ENCODE measurements around the gene KCP. TPM values are rescaled to one million over a fixed set of nuclear protein-coding genes. Genes with fewer than 3 reads are reported as not detected.
A peak's percentile ranks its signal among the peaks of the same experiment; 100 is the strongest.

Gene KCP
- total RNA-seq, 1 donor, result 1.1 TPM

GRCh38 chr7:128882134-128882533, 28.4 kb downstream of the KCP start:
- Histone ChIP-seq H3K79me2 (ENCODE audit: insufficient read depth, low read length) (no peaks in the 10 kb centered on the region), H3K9me3 (ENCODE audit: low read depth, low read length) (no peaks in the 10 kb centered on the region), H2AFZ (ENCODE audit: low read length) (no peak overlapping the region), H3K27me3 (ENCODE audit: insufficient read depth, low read length) (no peaks in the 10 kb centered on the region), H3K36me3 (ENCODE audit: insufficient read depth, low read length) (no peaks in the 10 kb centered on the region), H3K27ac (ENCODE audit: low read depth, low read length) (no peak overlapping the region), H3K4me1 (ENCODE audit: insufficient read depth, low read length) (no peaks in the 10 kb centered on the region), H3K4me3 (ENCODE audit: insufficient read depth, low read length) (no peak overlapping the region), H3K4me2 (ENCODE audit: insufficient read depth, low read length) (no peak overlapping the region), H4K20me1 (ENCODE audit: insufficient read depth, low read length) (no peaks in the 10 kb centered on the region)
- TF ChIP-seq CTCF (IDR thresholded peaks at IDR 0.05; ENCODE audit: extremely low read depth, low read depth, low read length), result no peak
- peak; percentile 66 for DNase-seq (ENCODE audit: insufficient read length, low spot score, missing footprints)

GRCh38 chr7:128881458-128882125, 28.9 kb downstream of the KCP start:
- Histone ChIP-seq H3K4me2 (ENCODE audit: insufficient read depth, low read length) (no peak overlapping the region), H3K4me3 (ENCODE audit: insufficient read depth, low read length) (no peak overlapping the region), H3K4me1 (ENCODE audit: insufficient read depth, low read length) (no peaks in the 10 kb centered on the region), H3K79me2 (ENCODE audit: insufficient read depth, low read length) (no peaks in the 10 kb centered on the region), H3K36me3 (ENCODE audit: insufficient read depth, low read length) (no peaks in the 10 kb centered on the region), H3K27me3 (ENCODE audit: insufficient read depth, low read length) (no peaks in the 10 kb centered on the region), H4K20me1 (ENCODE audit: insufficient read depth, low read length) (no peaks in the 10 kb centered on the region), H3K9me3 (ENCODE audit: low read depth, low read length) (no peaks in the 10 kb centered on the region), H3K27ac (ENCODE audit: low read depth, low read length) (no peak overlapping the region), H2AFZ (ENCODE audit: low read length) (no peak overlapping the region)
- peak; percentile 65 for DNase-seq (ENCODE audit: insufficient read length, low spot score, missing footprints)
- no peak for TF ChIP-seq CTCF (IDR thresholded peaks at IDR 0.05; ENCODE audit: extremely low read depth, low read depth, low read length)

GRCh38 chr7:128880791-128881457, 29.6 kb downstream of the KCP start:
- Histone ChIP-seq H4K20me1 (ENCODE audit: insufficient read depth, low read length) (no peaks in the 10 kb centered on the region), H2AFZ (ENCODE audit: low read length) (no peak overlapping the region), H3K9me3 (ENCODE audit: low read depth, low read length) (no peaks in the 10 kb centered on the region), H3K27ac (ENCODE audit: low read depth, low read length) (no peak overlapping the region), H3K36me3 (ENCODE audit: insufficient read depth, low read length) (no peaks in the 10 kb centered on the region), H3K4me3 (ENCODE audit: insufficient read depth, low read length) (no peak overlapping the region), H3K79me2 (ENCODE audit: insufficient read depth, low read length) (no peaks in the 10 kb centered on the region), H3K27me3 (ENCODE audit: insufficient read depth, low read length) (no peaks in the 10 kb centered on the region), H3K4me1 (ENCODE audit: insufficient read depth, low read length) (no peaks in the 10 kb centered on the region), H3K4me2 (ENCODE audit: insufficient read depth, low read length) (no peak overlapping the region)
- DNase-seq (ENCODE audit: insufficient read length, low spot score, missing footprints), result peak; percentile 51
- no peak for TF ChIP-seq CTCF (IDR thresholded peaks at IDR 0.05; ENCODE audit: extremely low read depth, low read depth, low read length)

- no peaks in the 10 kb centered on the region for H4K20me1 ChIP-seq (ENCODE audit: insufficient read depth, low read length)
- H3K36me3 ChIP-seq (ENCODE audit: insufficient read depth, low read length), result no peaks in the 10 kb centered on the region
- no peaks in the 10 kb centered on the region for H3K79me2 ChIP-seq (ENCODE audit: insufficient read depth, low read length)
- TF ChIP-seq CTCF (IDR thresholded peaks at IDR 0.05; ENCODE audit: extremely low read depth, low read depth, low read length), result peak; percentile 67
- H3K4me1 ChIP-seq (ENCODE audit: insufficient read depth, low read length), result no peaks in the 10 kb centered on the region
- H3K4me2 ChIP-seq (ENCODE audit: insufficient read depth, low read length), result no peak overlapping the region
- no peak overlapping the region for H3K4me3 ChIP-seq (ENCODE audit: insufficient read depth, low read length)
- no peak overlapping the region for H3K27ac ChIP-seq (ENCODE audit: low read depth, low read length)
- DNase-seq (ENCODE audit: insufficient read length, low spot score, missing footprints), result peak; percentile 99
- no peaks in the 10 kb centered on the region for H3K27me3 ChIP-seq (ENCODE audit: insufficient read depth, low read length)
- no peak overlapping the region for H2AFZ ChIP-seq (ENCODE audit: low read length)
- no peaks in the 10 kb centered on the region for H3K9me3 ChIP-seq (ENCODE audit: low read depth, low read length)
Observed at GRCh38 chr7:128879939-128880746, 30.4 kb downstream of the KCP start.
